Lower lobe of right lung (tissue), 2 donors: ENCODE results near the gene VSTM2B. TPM values are rescaled to one million over a fixed set of nuclear protein-coding genes. Genes with fewer than 3 reads are reported as not detected.
"Not testable (repeated sequence)": the region's sequence is repeated elsewhere in the genome, so short reads cannot be mapped to it uniquely, and the experiment has no call there.

Source experiments
- ATAC-seq, 2 donors: fragments of 200-7000 bp; cut with Tn5 transposase; one replicate each; pipeline ENCODE4 v1.9.1; 2020 to 2022; ENCODE audit warnings: mild to moderate bottlenecking in 2 of 2, moderate library complexity in 2 of 2
- DNase-seq: peaks from one replicate; pipeline ENCODE4 v3.0.0-alpha.2; 2020
- H3K27ac ChIP-seq: fragments of 200-600 bp; one replicate; pipeline ENCODE4 v1.8.0; 2022
- H3K27me3 ChIP-seq: fragments of 200-600 bp; one replicate; pipeline ENCODE4 v1.8.0; 2022; ENCODE audit warnings: low read depth
- H3K36me3 ChIP-seq: fragments of 200-600 bp; one replicate; pipeline ENCODE4 v1.8.0; 2022; ENCODE audit warnings: mild to moderate bottlenecking
- H3K4me1 ChIP-seq: fragments of 200-600 bp; one replicate; pipeline ENCODE4 v1.8.0; 2022
- H3K4me3 ChIP-seq: fragments of 200-600 bp; one replicate; pipeline ENCODE4 v1.8.0; 2022; ENCODE audit warnings: mild to moderate bottlenecking
- H3K9me3 ChIP-seq: fragments of 200-600 bp; one replicate; pipeline ENCODE4 v1.8.0; 2022
- intact Hi-C: fragments of 100-400 bp; cut with DNase I; formaldehyde crosslinking; loops from one replicate; pipeline ENCODE4 v1.11.0; 2022
- total RNA-seq: library from RNA; stranded (reverse); fragmentation: NEBNext Ultra II Directional; extraction: Animal tissue kit (Norgen Biotek cat#: 25700); gene quantifications from one replicate; pipeline ENCODE4 v1.2.1, GENCODE V29; 2021
- TF ChIP-seq, protein P1 (sequence below): fragments of 200-600 bp; IDR thresholded peaks from one replicate; pipeline ENCODE4 v1.8.0; 2022; ENCODE audit warnings: antibody characterized with exemption, mild to moderate bottlenecking
- donor health status: DM: no; HTN: yes; CAD: no; lungs with severe emphysema.

VSTM2B gene
- total RNA-seq, 1 donor from 2014 or later, result not detected

DNA sequence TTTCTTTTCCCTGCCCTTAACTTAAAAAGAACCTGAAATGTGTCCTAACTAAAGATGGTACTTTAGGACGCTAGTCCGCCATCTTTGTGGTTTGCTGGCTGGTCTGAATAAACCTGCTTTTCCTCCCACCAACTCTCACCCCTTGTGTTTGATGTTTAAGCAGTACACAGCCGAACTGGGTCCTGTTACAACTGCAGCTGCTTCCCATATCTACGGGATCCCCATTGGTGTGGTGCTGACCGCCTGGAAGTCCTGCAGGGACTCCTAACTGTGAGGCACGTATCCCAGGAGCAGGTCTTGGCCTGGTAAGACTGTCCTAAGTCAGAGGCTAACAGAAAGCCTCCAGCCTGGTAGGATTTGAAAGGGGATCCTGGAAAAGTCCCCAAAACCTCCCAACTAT, 40.9 kb upstream of the VSTM2B start:
- intact Hi-C loops, result no loop called here
- no peak for ATAC-seq
- TF ChIP-seq, protein P1, sequence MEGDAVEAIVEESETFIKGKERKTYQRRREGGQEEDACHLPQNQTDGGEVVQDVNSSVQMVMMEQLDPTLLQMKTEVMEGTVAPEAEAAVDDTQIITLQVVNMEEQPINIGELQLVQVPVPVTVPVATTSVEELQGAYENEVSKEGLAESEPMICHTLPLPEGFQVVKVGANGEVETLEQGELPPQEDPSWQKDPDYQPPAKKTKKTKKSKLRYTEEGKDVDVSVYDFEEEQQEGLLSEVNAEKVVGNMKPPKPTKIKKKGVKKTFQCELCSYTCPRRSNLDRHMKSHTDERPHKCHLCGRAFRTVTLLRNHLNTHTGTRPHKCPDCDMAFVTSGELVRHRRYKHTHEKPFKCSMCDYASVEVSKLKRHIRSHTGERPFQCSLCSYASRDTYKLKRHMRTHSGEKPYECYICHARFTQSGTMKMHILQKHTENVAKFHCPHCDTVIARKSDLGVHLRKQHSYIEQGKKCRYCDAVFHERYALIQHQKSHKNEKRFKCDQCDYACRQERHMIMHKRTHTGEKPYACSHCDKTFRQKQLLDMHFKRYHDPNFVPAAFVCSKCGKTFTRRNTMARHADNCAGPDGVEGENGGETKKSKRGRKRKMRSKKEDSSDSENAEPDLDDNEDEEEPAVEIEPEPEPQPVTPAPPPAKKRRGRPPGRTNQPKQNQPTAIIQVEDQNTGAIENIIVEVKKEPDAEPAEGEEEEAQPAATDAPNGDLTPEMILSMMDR, result no peak

DNA sequence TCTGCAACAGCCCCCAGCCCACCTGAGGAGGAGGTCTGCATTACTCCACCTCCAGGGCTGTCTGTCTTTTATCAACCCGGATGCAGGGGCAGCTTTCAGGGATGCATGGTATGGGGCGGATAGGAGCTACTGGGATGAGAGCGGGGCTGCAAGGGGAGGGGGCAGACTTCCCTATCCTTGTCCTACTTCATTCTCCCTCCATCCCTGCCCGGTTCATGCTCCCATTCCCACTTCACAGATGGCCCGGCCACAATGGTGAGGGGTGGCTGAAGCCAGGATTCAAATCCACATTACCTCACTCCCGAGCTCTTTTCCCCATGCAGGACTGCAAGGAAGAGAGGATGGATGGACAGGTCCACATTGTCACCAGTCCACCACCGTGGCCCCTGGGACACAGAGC, 40.5 kb upstream of the VSTM2B start:
- Histone ChIP-seq H3K36me3 (no peaks in the 10 kb centered on the region), H3K27ac (no peak overlapping the region), H3K9me3 (no peaks in the 10 kb centered on the region), H3K4me3 (no peak overlapping the region), H3K27me3 (peaks cover 11% of the 10 kb centered on the region), H3K4me1 (no peaks in the 10 kb centered on the region)
- TF ChIP-seq, protein P1, result no peak
- DNase-seq (peak; percentile 9), ATAC-seq (no peak)
- intact Hi-C loops, result no loop called here

More for the DNA sequence above, 40.9 kb upstream of the VSTM2B start:
- Histone ChIP-seq H3K36me3 (no peaks in the 10 kb centered on the region), H3K9me3 (no peaks in the 10 kb centered on the region), H3K4me3 (no peak overlapping the region), H3K27ac (no peak overlapping the region), H3K27me3 (peaks cover 11% of the 10 kb centered on the region), H3K4me1 (no peaks in the 10 kb centered on the region)
- peak; percentile 14 for DNase-seq

DNA sequence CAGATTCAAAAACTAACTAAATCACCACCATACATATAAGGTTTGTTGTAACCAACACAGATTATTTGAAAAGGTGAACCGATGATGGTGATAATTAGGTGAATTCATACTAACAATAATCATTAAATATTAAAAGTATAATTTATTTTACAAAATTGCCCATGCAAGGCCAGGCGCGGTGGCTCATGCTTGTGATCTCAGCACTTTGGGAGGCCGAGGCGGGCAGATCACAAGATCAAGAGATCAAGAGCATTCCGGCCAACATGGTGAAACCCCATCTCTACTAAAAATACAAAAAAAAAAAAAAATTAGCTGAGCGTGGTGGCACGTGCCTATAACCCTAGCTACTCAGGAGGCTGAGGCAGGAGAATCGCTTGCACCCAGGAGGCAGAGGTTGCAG, 38.8 kb upstream of the VSTM2B start:
- peaks cover 11% of the 10 kb centered on the region for H3K27me3 ChIP-seq
- ATAC-seq, H3K9me3 ChIP-seq, H3K27ac ChIP-seq, intact Hi-C loops, H3K36me3 ChIP-seq, H3K4me1 ChIP-seq, DNase-seq, H3K4me3 ChIP-seq: not testable (repeated sequence)

DNA sequence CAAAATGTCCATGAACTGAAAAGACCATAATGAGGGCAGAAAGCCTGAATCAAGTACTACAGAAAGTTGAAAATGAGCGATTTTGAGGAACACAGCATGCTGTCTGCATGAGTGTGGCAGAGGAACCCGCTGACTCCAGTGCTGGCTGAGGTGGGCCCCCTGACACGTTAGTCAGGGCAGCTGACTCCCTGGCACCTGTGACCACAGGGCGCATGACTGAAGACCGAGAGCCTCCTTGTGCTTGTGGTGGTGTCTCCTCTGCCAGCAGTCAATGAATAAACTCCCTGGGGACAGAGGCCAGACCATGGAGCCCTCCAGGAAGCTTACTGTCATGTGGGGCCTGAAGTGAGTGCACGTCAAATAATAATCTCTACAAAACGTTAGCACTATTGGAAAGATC, 38.4 kb upstream of the VSTM2B start:
- H3K27ac ChIP-seq, result no peak overlapping the region
- H3K4me1 ChIP-seq, result no peaks in the 10 kb centered on the region
- peaks cover 16% of the 10 kb centered on the region for H3K27me3 ChIP-seq
- intact Hi-C loops, result no loop called here
- TF ChIP-seq, protein P1, result no peak
- no peaks in the 10 kb centered on the region for H3K36me3 ChIP-seq
- DNase-seq, result peak; percentile 25
- no peaks in the 10 kb centered on the region for H3K9me3 ChIP-seq
- no peak for ATAC-seq
- no peak overlapping the region for H3K4me3 ChIP-seq

DNA sequence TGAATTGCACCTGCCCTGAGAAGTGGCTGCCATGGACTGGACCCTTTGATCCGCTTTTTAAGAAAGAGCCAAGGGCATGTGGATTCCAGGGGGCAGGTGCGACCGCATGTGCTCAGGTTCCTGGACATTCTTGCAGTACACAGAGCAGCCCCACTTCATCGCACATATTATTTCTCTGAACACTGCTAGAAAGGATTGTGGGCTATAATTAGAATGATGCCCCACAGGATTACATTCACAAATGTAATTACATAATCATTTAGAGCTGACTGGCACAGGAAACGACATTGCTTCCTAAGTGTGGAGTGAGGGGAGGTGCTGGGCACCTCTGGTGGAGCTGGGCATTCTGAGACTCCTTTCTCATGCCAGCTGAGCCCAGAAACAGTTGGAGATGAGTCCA, 37.5 kb upstream of the VSTM2B start:
- no peak overlapping the region for H3K4me3 ChIP-seq
- H3K36me3 ChIP-seq, result no peaks in the 10 kb centered on the region
- no peaks in the 10 kb centered on the region for H3K4me1 ChIP-seq
- DNase-seq (peak; percentile 9), ATAC-seq (no peak)
- H3K27me3 ChIP-seq, result peaks cover 18% of the 10 kb centered on the region
- intact Hi-C loops, result no loop called here
- H3K27ac ChIP-seq, result no peak overlapping the region
- no peaks in the 10 kb centered on the region for H3K9me3 ChIP-seq
- TF ChIP-seq, protein P1, result no peak

DNA sequence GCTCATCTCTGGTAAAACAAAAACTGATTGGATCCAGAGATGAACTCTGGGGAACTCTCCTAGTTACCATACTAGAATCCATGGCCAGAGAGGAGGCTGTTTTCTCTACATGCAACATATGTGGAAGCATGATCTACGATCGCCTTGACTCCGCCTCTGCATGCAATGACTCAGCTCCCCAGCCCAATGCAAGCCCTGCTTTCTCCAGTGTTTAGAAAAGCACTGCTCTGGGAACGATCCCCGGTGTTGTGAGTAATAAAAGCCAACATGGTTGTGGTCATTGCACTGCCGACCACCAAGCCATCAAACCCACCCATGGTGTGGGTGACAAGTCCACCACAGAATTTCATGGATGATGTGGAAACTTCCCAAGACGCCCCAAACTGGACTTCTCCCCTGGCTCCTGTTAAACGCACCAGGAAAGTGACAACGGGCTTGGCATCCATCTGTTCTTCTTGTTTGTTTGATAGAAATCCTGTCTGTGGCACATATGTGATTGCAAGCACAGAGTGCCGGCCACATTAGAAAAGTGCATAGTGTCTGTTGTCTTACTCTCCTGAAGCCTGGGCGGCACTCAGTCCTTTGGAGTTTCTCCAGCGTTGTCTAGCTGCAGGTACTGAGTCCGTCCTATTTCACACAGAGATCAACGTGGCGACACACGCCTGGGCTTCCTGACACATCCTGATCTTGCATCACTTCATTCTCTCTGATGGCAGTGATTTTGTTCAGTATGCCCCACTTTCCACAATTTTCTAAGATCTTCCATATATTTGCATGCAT, 36.4 kb upstream of the VSTM2B start:
- Histone ChIP-seq H3K4me1 (no peaks in the 10 kb centered on the region), H3K36me3 (no peaks in the 10 kb centered on the region), H3K9me3 (no peaks in the 10 kb centered on the region), H3K27me3 (peaks cover 14% of the 10 kb centered on the region), H3K4me3 (no peak overlapping the region), H3K27ac (no peak overlapping the region)
- TF ChIP-seq, protein P1, result no peak
- intact Hi-C loops, result no loop called here
- peak; percentile 21 for DNase-seq
- ATAC-seq, result no peak
